Activated CD8-positive, alpha-beta memory T cell treated with anti-CD3 and anti-CD28 coated beads for 1 hour (primary cell): ENCODE results near the gene SLC26A8.
A peak's percentile ranks its signal among the peaks of the same experiment; 100 is the strongest.
"Not testable (repeated sequence)": the region's sequence is repeated elsewhere in the genome, so short reads cannot be mapped to it uniquely, and the experiment has no call there.

Experiments used
- DNase-seq, 2 donors: peaks; one replicate each; pipeline ENCODE4 v3.0.0-alpha.2; 2020; ENCODE audit warnings: low read depth in 1 of 2; ENCODE audit errors: extremely low read depth in 1 of 2

The SLC26A8 gene

DNA sequence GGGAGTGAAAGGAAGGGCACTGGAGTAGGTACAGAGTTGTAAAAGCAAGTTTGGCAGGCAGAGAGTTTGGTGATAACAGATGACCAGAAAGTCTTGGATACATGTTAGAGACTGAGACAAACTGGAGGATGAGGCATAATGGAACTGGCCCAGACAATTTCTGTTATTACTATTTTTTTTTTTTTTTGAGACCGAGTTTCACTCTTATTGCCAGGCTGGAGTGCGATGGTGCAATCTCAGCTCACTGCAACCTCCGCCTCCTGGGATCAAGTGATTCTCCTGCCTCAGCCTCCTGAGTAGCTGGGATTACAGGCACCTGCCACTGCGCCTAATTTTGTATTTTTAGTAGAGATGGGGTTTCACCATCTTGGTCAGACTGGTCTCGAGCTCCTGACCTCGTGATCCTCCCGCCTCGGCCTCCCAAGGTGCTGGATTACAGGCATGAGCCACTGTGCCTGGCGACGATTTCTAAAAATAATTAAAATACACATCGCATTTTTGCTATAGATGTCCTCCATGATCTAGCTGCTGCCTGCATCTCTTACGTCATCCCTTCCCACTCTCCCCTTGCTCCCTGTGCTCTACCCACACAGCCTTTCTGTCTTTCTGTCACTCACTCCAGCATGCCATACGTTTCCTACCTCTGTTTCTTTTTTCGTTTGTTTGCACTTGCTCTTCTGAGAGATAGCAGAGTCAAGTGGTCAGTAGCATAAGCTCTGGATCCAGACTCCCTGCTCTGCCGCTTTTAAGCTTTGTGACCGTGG lies 26.7 kb upstream of the SLC26A8 start:
- DNase-seq = no peak

DNA sequence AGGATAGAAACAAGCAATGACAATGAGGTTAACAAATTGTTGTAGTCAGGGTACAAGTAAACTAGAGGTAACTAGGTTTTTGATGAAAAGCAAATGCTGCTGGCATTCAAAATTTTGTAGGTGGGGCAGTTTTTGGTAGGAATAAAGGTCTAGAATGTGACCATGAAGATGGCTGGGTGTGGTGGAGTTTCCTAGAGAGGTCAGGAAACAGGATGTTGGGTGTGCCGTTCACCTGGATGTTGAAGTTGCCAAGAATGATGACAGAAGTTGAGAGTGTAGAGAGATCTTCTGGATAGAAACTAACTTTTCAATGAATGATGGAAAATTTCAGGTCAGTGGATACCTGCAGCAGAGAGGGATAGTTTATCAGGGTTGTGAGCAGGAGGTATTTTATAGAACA lies 25.9 kb upstream of the SLC26A8 start:
- DNase-seq = no peak

DNA sequence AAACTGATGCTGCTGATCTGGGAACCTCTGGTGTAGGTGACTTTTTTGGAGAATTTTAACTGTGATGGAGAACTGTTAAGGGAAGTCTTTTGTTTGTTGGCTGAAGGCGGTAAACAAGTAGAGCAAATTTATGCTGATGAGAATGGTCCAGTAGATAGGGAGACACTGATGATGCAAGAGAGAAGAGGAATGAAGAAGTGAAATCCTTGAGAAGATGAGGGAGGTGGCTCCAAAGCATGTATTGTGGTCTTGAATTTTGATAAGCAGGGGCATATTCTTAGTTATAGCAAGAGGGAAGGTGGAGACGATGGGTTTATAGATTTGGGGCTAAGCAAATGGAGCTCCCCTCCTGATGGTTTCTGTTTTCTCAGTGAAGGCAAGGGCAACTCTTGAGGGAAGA lies 25.1 kb upstream of the SLC26A8 start:
- no peak for DNase-seq

DNA sequence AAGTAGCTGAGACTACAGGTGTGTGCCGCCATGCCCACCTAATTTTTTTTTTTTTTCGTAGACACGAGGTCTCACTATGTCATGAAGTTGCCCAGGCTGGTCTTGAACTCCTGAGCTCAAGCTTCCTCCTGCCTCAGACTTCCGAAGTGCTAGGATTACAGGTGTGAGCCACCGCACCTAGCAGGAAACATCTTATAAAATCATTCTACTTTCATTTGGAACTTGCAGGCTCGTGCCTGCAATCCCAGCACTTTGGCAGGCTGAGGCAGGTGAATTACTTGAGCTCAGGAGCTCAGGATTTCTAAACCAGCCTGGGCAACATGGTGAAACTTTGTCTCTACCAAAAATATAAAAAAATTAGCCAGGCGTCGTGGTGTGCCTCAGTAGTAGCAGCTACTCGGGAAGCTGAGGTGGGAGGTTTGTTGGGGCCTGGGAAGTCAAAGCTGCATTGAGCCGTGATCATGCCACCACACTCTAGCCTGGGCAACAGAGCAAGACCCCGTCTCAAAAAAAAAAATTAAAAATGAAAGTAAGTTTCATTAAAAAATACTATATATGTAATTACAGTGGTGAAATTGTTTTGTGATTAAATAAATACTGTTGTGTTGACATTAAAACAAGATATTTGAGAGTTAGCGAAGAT lies 18.3 kb upstream of the SLC26A8 start:
- DNase-seq = no peak

DNA sequence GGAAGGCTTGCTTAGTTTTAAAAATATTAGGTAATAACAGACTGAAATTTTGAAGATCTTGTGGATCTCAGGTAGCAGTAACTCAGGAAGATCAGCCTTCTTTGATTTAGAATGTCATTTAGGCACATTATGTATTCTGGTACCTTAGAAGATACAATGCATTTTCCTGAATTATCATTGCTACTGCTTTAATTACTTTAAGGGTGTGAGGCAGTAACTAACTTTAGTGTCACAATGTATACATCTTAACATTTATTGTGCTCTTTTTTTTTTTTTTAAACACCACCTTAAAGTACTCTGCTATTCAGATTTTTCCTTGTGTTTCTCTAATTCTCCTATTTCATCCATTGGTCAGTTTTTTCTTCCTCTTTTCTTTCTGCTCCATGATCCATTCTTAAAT lies 16.5 kb upstream of the SLC26A8 start:
- no peak for DNase-seq

DNA sequence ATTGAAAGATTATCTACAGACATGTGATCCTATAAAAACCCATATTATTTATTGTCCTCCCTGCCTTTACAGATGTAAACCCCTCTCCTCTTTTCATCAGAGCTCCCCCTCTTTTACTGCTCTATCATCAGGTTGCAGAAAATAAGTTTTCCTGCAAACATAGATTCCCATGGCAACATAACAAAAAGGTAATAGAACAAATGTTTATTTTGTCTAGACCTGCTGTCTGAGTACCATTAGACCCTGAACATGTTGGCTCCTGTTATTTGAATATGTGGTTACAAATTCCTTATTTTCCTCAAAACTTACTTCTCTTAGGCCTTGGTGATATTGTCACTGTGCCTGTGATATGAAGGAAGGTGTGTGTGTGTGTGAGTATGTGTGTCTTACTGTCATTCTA lies 14.7 kb upstream of the SLC26A8 start:
- no peak for DNase-seq

DNA sequence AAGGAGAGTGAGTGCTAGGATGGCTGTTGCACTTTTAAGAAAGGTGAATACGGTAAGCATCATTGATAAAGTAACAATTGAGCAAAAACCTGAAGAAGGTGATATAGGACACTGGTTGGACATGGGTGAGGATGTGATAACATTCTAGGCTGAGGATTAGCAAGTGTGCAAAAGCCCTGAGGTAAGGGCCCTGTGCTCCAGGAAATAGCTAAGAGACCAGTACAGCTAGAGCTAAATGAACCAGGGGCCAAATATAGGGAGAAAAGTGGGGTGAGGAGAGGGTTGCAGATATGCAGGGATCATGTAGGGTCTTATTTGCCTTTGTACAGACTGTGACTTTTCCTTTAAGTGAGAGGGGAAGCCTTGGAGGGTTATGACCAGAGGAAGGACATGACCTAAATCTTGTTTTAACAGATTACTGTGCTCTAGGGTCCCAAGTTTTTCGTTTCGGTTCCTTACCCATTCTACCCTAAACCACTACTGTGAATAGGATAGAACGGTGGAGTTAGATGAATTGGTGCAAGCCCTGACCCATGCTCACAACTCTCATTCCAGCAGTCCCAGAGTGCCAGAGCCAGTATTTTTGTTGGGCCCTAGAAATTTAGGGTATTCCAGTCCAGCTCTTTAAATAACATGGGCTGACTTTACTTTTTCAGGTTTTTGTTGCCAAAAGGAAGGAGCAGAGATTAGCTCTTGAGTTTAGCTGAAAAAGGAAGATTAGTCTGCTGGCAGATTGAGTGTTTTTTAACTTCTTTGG lies 13.9 kb upstream of the SLC26A8 start:
- DNase-seq = no peak

DNA sequence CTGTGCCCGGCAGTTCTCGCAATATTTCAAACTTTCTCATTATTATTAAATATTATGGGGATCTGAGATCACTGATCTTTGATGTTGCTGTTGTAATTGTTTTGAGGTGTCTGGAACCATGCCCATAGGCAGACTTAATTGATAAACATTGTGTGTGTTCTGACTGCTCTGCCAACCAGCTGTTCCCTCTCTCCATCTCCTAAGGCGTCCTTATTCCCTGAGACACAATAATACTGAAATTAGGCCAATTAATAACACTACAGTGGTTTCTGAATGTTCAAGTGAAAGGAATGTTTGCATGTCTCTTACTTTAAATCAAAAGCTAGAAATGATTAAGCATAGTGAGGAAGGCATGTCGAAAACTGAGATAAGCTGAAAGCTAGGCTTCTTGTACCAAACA lies 10.8 kb upstream of the SLC26A8 start:
- no peak for DNase-seq

DNA sequence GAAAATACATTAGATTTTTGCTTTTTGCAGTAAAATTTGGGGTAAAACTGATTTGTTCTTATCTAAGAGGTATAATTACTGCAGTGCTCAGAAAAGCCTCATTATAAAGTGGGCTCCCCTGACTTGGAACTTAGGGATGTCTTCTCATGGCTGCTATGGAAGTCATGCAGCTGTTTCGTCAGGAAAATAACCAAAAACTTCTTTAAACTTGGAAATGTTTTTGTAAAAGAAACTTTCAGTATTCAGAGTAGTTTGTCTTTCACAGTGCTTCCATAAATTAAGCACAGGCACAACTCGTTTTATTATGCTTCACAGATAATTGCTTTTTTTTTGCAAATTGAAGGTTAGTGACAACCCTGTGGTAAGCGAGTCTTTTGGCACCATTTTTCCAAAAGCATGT lies 10.0 kb upstream of the SLC26A8 start:
- no peak for DNase-seq

DNA sequence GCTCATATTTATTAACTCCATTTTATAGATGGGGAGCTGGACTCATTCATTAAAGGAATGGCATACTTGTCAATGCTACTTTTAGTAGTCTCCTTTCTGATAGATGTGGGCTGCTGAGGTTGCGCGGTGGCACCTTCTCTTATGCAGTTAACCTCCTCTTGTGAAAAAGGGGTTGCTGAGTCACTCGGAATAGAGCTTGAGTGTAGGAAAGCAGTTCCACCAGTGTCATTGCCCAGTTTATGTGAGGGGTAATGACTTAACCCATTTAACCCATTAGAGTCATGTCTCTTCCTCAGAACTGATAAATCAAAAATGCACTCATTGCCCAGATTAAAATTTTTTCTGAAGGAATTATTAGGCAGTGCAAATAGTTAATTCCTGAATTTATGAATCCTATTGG lies 9.5 kb upstream of the SLC26A8 start:
- peak in 1 of 2 donors; percentile 11 for DNase-seq

DNA sequence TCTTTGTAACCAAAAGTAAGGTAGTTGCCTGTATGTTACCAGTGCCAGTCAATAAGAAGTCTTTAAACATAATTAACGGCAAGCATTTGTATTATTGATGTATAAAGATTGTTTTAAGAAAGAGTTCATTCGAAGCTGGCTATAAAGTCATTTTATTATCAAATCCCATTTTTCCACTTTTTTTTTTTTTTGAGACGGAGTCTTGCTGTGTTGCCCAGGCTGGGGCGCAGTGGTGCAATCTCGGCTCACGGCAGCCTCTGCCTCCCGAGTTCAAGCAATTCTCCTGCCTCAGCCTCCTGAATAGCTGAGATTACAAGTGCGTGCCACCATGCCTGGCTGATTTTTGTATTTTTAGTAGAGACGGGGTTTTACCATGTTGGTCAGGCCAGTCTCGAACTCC lies 8.7 kb upstream of the SLC26A8 start:
- not testable (repeated sequence) for DNase-seq

DNA sequence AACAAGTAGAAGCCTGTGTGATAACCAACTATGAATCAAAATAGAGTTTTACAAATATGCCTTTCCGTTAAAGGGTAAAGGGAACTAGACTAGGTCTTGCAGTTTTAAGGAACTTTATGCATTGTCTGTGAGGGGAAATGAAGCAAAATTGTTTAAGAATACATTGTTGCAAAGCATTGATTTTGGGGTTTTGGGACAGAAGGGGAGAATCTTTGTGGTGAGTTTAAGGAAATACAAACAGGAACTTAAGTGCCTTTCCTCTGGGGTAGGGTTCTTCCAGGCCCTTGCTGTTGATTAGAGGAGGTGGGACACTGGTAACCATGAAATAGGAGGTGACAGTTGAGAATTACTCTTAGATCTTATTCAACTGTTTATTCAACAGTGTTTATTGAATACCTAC lies 7.8 kb upstream of the SLC26A8 start:
- DNase-seq = no peak

DNA sequence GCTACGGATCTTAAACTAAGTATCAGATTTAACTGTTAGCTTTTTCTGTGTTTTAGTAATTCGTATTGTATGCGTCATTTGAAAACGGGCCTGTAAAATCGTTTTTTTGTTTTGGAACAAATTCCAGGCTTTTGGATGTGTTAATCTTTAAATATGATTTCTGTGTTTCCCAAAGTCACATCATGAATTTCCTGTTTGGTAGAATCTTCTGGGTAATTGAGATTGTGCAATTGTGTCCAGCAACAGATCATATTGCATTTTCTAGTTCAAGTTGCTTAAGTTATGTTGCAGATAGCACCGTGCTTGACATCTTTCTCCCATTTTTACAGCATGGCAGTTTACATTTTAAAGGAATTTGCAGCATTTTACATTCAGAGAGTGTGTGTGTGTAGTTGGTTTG lies 5.0 kb upstream of the SLC26A8 start:
- no peak for DNase-seq

DNA sequence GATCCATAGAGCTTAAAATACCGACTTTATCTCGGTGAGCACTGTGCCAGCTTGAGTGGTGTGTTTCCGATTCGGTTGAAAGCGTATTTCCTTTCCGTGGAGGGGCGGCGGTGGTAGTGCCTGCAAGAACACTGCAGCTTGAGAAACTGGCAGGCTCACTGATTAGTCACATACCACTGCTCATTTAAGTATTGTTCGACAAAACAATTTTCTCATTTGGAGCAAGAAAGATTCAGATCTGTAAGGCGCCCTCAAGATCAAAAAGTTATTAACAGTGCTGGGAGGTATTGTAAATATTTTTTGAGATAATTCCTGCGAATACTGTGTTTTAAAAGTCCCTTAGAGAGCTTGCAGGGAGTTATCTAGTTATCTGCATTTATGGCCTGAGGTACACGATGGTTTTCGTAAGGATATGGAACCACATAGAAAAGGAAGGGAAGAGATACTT lies 4.5 kb upstream of the SLC26A8 start:
- DNase-seq = peak; percentile 50 to 62

DNA sequence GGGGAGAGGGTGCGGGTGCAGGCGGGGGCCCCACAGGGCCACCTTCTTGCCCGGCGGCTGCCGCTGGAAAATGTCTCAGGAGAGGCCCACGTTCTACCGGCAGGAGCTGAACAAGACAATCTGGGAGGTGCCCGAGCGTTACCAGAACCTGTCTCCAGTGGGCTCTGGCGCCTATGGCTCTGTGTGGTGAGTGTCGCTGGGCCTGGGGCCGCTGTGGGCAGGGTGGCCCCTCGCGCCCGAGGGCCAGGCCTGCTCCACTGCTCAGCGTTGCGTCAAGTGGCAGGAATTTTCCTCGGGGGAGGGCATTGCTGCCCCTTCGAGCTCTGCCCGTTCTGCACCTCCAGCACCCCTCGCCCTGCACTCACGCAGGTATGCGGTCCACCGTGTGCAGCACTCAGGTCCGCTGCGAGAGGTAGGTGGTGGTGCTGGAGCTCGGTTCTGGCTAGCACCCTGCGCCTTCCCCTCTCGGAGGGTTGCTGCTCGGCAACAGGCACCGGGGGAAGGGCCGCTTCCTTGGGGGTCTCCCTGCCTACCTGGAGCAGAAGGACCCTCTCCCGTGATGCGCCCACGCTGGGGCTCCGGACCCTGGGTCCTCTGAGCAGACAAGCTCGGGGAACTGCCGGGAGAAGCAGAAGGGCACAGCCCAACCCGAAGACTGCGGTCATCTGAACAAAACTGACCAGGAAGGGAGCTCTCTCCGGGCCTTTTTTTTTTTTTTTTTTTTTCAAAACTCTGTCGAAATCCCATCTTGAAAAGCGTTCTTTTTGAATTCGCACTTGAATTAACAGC lies 3.8 kb upstream of the SLC26A8 start:
- DNase-seq = peak in 1 of 2 donors; percentile 18

DNA sequence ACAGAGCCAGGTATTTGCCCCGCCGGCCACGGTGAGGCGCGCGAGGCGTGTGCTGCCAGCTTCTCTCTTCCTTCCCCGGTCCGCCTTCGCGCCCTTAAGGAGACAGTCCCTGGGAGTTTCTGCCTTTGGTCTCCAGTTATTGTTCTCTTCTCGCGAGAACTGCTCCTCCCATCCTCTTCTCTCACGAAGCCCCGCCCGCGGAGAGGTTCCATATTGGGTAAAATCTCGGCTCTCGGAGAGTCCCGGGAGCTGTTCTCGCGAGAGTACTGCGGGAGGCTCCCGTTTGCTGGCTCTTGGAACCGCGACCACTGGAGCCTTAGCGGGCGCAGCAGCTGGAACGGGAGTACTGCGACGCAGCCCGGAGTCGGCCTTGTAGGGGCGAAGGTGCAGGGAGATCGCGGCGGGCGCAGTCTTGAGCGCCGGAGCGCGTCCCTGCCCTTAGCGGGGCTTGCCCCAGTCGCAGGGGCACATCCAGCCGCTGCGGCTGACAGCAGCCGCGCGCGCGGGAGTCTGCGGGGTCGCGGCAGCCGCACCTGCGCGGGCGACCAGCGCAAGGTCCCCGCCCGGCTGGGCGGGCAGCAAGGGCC lies 3.2 kb upstream of the SLC26A8 start, which contains the start of gene MAPK14:
TSS of gene MAPK14 (plus strand) at position 308 of the 587 bp plus-strand sequence. CDS start 350 bp downstream, outside the sequence.
- DNase-seq = peak; percentile 94 to 99

DNA sequence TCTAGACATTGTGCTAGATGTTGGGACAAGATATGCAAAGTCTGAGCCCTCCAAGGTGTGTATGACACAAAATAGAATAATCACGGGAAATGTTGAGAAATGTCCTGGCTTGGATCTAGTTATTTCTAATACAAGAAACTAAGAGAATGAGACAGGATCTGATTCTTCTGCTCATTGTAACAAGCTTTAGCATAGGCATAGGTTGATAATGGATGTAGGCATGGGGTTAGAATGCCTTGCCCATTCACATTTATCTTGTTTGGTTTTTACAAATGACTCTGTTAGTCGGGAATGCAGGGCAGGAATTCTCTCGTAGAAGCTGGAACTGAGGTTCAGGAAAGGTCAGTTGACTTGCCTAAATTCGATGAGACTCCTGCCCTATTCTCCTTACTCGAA lies 1.5 kb upstream of the SLC26A8 start:
- DNase-seq = no peak

DNA sequence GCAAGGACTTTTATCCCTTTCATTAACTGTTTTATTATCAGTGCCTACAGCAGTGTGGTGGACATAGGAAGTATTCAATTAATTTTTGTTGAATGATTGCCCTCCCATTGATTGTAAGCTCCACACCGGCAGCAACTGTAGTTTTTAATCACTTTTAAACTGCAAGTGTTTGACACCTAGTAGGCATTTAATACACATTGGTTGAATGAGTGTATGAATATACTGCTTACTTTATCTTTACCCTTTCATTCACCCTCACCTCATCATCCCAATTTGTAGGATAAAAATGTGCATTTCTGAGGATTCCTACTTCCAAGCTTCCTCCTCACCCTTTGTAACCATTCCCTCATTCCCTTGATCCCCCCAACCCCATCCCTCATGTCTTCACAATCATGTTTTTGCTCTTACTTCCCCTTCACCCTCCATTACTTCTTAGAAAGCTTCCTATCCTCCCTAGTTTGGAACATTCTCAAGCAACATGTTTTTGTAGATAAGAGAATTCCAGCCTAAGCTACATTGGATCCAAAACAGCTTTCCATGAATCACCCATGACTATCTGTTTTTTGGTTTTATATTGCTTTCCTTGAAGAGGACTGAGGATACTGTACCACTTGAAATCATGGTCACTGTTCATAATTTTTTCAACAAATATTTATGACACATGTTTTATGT lies 955 bp upstream of the SLC26A8 start:
- DNase-seq = no peak

DNA sequence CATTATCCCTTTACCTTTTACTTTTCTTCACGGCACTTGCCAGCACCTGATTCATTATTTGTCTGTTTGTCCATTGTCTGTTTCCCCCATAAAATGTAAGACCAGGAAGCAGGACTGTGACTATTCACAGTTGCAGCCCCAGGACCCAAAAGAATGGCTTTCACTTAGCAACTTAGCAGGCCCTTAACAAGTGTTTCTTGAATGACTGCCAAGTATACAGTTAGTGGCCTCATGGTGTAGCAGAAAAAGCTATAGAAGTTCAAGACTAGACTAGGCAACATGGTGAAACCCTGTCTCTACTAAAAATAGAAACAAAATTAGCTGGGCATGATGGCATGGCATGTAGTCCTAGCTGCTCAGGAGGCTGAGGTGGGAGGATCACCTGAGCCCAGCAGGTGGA lies 4.3 kb downstream of the SLC26A8 start:
- DNase-seq = no peak

DNA sequence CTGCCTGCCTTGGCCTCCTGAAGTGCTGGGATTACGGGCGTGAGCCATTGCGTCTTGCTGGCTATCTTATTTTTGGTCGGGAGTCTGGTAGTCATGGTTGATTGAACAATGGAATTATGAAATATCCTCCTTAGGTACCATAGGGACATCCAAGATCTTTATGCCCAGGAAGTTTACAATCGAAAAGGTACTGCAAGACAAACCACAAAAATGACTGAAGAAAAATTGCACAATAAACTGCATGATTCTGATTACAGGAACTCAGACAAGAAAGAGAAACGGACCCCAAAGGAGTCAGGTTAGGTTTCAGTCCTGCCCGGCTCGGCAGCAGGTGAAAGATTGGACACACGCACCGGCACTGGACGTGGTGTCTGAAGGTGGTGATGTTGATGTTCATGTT lies 5.3 kb downstream of the SLC26A8 start:
- DNase-seq = no peak
